LoVo (cell line): ENCODE results near the gene CNTLN.
"Not testable (repeated sequence)": the region's sequence is repeated elsewhere in the genome, so short reads cannot be mapped to it uniquely, and the experiment has no call there.

Experiments
- DNase-seq: peaks from one replicate; pipeline ENCODE4 v3.0.0-alpha.2; 2016; ENCODE audit warnings: low spot score

CNTLN gene

DNA sequence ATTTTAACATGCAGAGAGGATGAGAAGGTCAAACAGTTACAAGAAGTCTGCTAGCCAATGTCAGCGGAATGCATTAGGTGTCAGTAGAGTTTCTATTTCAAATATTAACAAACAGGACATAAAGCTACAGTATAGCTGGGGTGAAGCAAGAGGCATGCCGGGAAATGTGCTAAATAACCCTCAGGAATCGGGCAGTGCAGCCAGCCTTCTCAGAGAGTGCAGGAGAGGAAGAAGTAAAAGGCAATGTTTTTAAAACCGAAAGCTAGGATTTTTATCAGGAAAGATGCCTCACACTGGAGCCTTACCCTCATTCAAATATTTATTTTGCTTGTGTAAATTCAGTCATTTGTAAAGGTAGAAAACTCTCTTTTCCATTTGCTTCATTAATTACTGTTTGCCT lies 384.9 kb downstream of the CNTLN start:
- DNase-seq: no peak

DNA sequence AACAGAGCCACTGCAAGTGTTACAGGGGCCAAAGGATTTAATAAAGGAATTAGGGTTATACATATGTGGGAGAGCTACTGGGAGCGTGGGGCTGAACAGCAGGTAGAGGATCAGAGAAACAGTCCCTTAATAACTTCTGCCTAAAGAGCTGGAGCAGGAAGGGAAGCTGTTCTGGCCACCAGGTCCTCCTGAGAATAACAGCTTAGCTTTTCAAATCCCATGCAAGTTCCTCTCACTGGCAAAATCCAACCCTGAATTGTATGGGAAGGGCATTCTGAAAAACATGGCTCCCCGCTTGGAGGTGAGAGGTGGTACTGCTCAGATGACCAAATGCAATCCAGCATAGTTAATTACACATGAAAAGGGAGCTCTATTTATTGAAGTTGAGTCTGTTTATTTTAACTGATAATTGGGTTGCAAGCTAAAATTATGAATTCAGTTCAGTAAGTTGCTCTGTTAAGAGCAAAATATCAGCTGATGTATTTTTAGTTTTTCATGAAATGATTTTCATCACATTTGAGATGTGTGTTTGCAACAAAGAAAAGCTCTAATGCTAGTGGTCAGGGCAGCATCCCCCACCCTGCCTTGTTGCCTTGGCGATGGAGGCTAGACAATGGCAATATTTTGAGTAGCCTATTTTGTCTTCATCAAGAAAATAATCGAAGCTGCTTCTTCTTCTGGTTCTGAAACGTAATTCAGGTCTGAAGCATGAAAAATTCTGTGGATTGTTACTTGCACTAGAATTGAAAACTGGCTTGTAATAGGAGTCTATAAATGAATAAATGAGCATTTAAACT lies 385.6 kb downstream of the CNTLN start:
- no peak for DNase-seq

DNA sequence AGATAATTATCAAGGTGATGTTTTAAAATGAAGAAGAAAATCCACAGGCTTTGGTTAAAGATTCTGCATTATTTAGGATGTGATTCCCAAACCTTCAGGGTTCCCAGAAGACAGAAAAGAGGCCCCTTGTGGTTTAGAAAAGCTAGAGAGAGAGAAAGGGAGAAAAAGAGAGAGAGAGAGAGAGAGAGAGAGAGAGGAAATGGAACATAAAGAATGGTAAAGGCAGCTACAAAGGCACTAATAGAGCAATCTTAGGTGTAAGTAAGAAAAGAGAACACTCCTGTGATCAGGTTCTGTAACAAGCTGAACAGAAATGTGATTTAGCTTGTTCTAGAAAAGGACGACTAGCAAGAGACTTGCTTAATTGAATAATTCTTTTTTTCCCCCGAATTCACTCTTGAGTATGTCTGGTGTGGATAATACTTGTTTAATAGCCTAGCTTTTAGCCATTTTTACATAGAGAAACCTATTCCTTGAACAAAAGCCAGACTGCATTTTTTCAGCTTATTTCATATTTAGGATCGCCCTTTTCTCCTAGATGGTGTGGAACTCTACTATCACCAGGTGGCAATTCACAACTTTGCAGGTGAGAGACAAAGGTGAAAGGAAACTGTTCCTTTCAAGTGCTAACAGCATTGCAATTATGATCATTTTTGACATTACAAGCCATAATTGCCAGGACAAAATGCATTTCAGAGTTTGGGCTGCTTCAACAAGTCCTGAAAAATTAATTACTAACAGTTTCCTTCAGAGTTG lies 386.4 kb downstream of the CNTLN start:
- no peak for DNase-seq

DNA sequence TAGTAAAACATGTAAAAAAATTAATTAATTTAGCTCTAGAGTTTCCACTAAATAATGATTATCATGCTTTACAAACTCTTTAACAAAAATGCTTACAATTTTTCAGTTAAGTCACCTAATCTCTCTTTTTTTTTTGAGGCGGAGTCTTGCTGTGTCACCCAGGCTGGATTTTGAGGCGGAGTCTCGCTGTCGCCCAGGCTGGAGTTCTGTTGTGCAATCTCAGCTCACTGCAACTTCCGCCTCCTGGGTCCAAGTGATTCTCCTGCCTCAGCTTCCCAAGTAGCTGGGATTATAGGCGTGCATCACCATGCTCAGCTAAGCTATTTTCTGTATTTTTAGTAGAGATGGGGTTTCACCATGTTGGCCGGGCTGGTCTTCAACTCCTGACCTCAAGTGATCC lies 391.9 kb downstream of the CNTLN start:
- not testable (repeated sequence) for DNase-seq

DNA sequence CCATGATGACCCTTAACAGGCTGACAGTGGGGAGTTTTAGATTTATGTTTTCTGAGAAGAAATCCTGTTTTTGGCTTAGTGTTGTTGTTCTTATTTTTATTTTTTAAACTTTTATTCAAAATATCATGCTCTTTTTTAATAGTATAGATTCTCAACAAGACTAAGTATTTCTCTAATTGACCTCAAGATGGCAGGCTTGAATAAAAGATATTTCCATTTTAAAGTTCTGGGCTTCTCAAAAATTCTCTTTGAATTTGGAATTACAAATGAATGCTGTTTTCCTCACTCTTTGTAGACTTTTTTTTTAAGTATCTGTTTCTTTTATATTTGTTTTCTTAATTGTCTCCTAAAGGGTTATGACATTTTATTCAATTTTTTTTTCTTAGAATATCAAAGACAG lies 394.0 kb downstream of the CNTLN start:
- DNase-seq: peak; percentile 11

DNA sequence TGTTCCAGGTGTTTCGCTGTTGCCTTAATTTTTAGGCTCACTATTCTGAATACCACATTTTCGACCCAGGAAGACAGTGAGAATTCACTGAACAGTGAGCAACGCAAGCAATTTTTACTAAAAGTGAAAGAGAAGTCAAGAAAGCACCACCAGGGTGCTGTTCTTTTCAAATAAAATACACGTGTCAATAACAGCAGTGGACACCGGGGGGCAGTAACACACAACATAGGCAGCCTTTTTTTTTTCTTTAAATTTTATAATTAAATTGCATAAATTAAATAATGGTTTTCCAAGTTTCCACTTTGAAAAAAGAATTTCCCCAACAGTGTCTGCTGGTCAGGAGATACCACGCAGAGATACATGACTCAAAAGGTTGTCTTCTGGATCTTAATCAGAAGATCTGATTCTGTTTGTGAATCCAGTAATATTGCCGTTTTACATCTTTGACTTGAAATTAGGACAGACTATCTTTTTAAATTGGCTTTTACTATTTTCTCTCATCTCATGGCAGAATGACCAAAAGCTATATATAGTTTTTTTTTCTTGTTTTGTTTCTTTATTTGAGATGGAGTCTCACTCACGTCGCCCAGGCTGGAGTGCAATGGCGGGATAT lies 396.9 kb downstream of the CNTLN start:
- DNase-seq: peak; percentile 34

DNA sequence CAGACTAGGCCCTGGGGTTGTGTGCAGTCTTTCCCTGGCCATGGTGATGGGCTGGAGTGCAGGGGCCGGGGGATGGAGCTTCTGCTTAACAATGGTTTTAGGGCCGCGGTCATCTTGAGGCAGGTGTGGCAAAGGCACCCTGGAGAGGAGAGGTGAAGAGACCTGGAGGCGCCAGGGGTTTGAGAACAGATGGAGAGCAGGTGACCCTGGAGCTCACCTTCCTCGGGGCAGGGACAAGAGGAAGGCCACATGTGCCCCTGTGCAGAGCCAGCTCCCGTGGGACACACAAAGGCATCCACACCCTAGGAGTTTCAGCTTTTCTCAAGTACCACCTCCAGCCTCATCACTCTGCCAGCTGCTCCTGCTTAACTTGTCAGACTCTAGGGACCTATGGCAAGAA lies 397.6 kb downstream of the CNTLN start:
- DNase-seq: no peak

DNA sequence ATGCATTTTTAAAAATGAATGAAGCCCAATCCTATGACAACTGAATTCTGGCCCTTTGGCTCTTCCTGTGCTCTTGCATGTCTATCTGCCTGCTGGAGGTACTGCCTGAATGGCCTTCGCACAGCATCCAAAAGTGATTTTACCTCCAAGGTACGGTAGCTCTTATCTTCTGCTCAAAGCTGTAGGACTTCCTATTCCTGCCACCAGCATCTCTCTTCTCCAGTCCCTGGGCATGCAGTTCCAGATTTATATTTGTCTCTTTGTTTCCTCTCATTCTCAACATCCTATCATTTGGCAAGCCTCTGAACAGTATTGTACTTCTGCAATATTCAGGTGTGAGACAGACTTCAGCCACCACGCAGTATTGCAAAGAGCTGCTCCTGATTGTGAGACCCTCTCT lies 400.3 kb downstream of the CNTLN start:
- no peak for DNase-seq

DNA sequence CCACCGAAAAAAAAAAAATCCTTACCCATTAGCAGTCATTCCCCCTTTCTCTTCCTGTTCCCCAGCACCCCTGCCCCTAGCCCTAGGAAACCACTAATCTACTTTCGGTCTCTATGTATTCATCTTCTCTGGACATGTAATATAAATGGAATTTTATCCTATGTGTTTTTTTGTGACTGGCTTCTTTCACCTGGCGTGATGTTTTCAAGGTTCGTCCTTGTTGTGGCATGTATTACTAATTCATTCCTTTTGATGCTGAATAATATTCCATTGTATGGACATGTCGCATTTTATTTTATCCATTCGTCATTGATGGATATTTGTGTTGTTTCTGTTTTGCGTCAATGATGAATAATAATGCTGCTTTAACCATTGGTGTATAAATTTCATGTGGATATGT lies 401.2 kb downstream of the CNTLN start:
- no peak for DNase-seq

DNA sequence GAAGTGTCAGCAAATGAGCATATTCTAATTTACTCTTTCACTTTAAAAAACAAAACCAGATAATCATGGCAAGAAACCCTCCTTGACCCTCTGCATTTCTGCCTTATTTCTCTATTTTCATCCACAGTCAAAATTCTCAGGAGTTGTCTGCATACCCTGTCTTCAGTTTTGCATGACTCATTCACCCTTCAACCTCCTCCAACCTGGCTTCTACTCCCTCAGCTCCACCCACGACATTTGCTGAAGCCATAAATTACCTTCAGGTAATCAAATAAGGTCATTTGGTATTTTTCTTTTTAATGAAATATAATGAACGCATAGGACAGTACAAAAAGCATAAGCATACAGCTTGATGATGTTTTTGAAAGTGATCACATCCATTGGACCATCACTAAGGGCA lies 416.2 kb downstream of the CNTLN start:
- DNase-seq: no peak
